Measurements from ENCODE around the gene PDE8B. TPM values are rescaled to one million over a fixed set of nuclear protein-coding genes. Genes with fewer than 3 reads are reported as not detected.

PDE8B gene
- total and polyA plus RNA-seq, 2 donors: 0.38 to 1.5 TPM

GRCh38 chr5:77424921-77425320 is 214.4 kb downstream of the PDE8B start:
- WGBS: 97% methylated on average over 2 of the region's 2 CpGs
- no peak overlapping the region for H3K27ac ChIP-seq (ENCODE audit: low read depth in 1 of 2, low read length in 1 of 2)
- no peaks in the 10 kb centered on the region for H3K4me1 ChIP-seq (ENCODE audit: control insufficient read depth in 2 of 2, insufficient read depth in 2 of 2, low read length in 2 of 2)
- no peak for DNase-seq (ENCODE audit: low read depth in 6 of 9, low spot score in 9 of 9)
- no peak overlapping the region for H3K4me3 ChIP-seq (ENCODE audit: low read length in 2 of 2)
- no peaks in the 10 kb centered on the region for H3K27me3 ChIP-seq (ENCODE audit: control insufficient read depth in 2 of 2, insufficient read depth in 1 of 2, low read length in 1 of 2)
- no peaks in the 10 kb centered on the region for H3K9me3 ChIP-seq (ENCODE audit: control insufficient read depth in 2 of 2, insufficient read depth in 1 of 2, low read length in 1 of 2)
- no peaks in the 10 kb centered on the region for H3K36me3 ChIP-seq (ENCODE audit: control insufficient read depth in 2 of 2, insufficient read depth in 2 of 2, low read length in 1 of 2)

- H3K4me3 ChIP-seq (ENCODE audit: low read length in 2 of 2): no peak overlapping the region
- H3K27me3 ChIP-seq (ENCODE audit: control insufficient read depth in 2 of 2, insufficient read depth in 1 of 2, low read length in 1 of 2): no peaks in the 10 kb centered on the region
- 98% methylated on average over 5 of the region's 5 CpGs for WGBS
- no peak for DNase-seq (ENCODE audit: low read depth in 6 of 9, low spot score in 9 of 9)
- H3K4me1 ChIP-seq (ENCODE audit: control insufficient read depth in 2 of 2, insufficient read depth in 2 of 2, low read length in 2 of 2): no peaks in the 10 kb centered on the region
- no peaks in the 10 kb centered on the region for H3K36me3 ChIP-seq (ENCODE audit: control insufficient read depth in 2 of 2, insufficient read depth in 2 of 2, low read length in 1 of 2)
- H3K9me3 ChIP-seq (ENCODE audit: control insufficient read depth in 2 of 2, insufficient read depth in 1 of 2, low read length in 1 of 2): no peaks in the 10 kb centered on the region
- no peak overlapping the region for H3K27ac ChIP-seq (ENCODE audit: low read depth in 1 of 2, low read length in 1 of 2)
Observed at GRCh38 chr5:77425420-77425819, 214.9 kb downstream of the PDE8B start.

- 91% methylated on average over 8 of the region's 8 CpGs for WGBS
- Histone ChIP-seq H3K27ac (ENCODE audit: low read depth in 1 of 2, low read length in 1 of 2) (no peak overlapping the region), H3K9me3 (ENCODE audit: control insufficient read depth in 2 of 2, insufficient read depth in 1 of 2, low read length in 1 of 2) (no peaks in the 10 kb centered on the region), H3K4me3 (ENCODE audit: low read length in 2 of 2) (no peak overlapping the region), H3K36me3 (ENCODE audit: control insufficient read depth in 2 of 2, insufficient read depth in 2 of 2, low read length in 1 of 2) (no peaks in the 10 kb centered on the region), H3K27me3 (ENCODE audit: control insufficient read depth in 2 of 2, insufficient read depth in 1 of 2, low read length in 1 of 2) (no peaks in the 10 kb centered on the region), H3K4me1 (ENCODE audit: control insufficient read depth in 2 of 2, insufficient read depth in 2 of 2, low read length in 2 of 2) (no peaks in the 10 kb centered on the region)
- DNase-seq (ENCODE audit: low read depth in 6 of 9, low spot score in 9 of 9): no peak
Observed at GRCh38 chr5:77425998-77426659, 215.6 kb downstream of the PDE8B start.

- DNase-seq (ENCODE audit: low read depth in 6 of 9, low spot score in 9 of 9): no peak
- Histone ChIP-seq H3K4me3 (ENCODE audit: low read length in 2 of 2) (no peak overlapping the region), H3K36me3 (ENCODE audit: control insufficient read depth in 2 of 2, insufficient read depth in 2 of 2, low read length in 1 of 2) (no peaks in the 10 kb centered on the region), H3K27ac (ENCODE audit: low read depth in 1 of 2, low read length in 1 of 2) (no peak overlapping the region), H3K9me3 (ENCODE audit: control insufficient read depth in 2 of 2, insufficient read depth in 1 of 2, low read length in 1 of 2) (no peaks in the 10 kb centered on the region), H3K4me1 (ENCODE audit: control insufficient read depth in 2 of 2, insufficient read depth in 2 of 2, low read length in 2 of 2) (no peaks in the 10 kb centered on the region), H3K27me3 (ENCODE audit: control insufficient read depth in 2 of 2, insufficient read depth in 1 of 2, low read length in 1 of 2) (no peaks in the 10 kb centered on the region)
- WGBS: 96% methylated on average over 2 of the region's 2 CpGs
Observed at GRCh38 chr5:77426670-77427069, 216.2 kb downstream of the PDE8B start.

- Histone ChIP-seq H3K27me3 (ENCODE audit: control insufficient read depth in 2 of 2, insufficient read depth in 1 of 2, low read length in 1 of 2) (no peaks in the 10 kb centered on the region), H3K36me3 (ENCODE audit: control insufficient read depth in 2 of 2, insufficient read depth in 2 of 2, low read length in 1 of 2) (no peaks in the 10 kb centered on the region), H3K27ac (ENCODE audit: low read depth in 1 of 2, low read length in 1 of 2) (no peak overlapping the region), H3K4me1 (ENCODE audit: control insufficient read depth in 2 of 2, insufficient read depth in 2 of 2, low read length in 2 of 2) (no peaks in the 10 kb centered on the region), H3K9me3 (ENCODE audit: control insufficient read depth in 2 of 2, insufficient read depth in 1 of 2, low read length in 1 of 2) (no peaks in the 10 kb centered on the region), H3K4me3 (ENCODE audit: low read length in 2 of 2) (no peak overlapping the region)
- no peak for DNase-seq (ENCODE audit: low read depth in 6 of 9, low spot score in 9 of 9)
Observed at GRCh38 chr5:77427998-77428397, 217.5 kb downstream of the PDE8B start.

- Histone ChIP-seq H3K9me3 (ENCODE audit: control insufficient read depth in 2 of 2, insufficient read depth in 1 of 2, low read length in 1 of 2) (no peaks in the 10 kb centered on the region), H3K36me3 (ENCODE audit: control insufficient read depth in 2 of 2, insufficient read depth in 2 of 2, low read length in 1 of 2) (no peaks in the 10 kb centered on the region), H3K27ac (ENCODE audit: low read depth in 1 of 2, low read length in 1 of 2) (no peak overlapping the region), H3K4me3 (ENCODE audit: low read length in 2 of 2) (no peak overlapping the region), H3K27me3 (ENCODE audit: control insufficient read depth in 2 of 2, insufficient read depth in 1 of 2, low read length in 1 of 2) (no peaks in the 10 kb centered on the region), H3K4me1 (ENCODE audit: control insufficient read depth in 2 of 2, insufficient read depth in 2 of 2, low read length in 2 of 2) (no peaks in the 10 kb centered on the region)
- no peak for DNase-seq (ENCODE audit: low read depth in 6 of 9, low spot score in 9 of 9)
- WGBS: 96% methylated on average over 5 of the region's 5 CpGs
Observed at GRCh38 chr5:77428526-77428925, 218.0 kb downstream of the PDE8B start.

- WGBS: 100% methylated on average over 1 of the region's 1 CpG
- H3K27me3 ChIP-seq (ENCODE audit: control insufficient read depth in 2 of 2, insufficient read depth in 1 of 2, low read length in 1 of 2): no peaks in the 10 kb centered on the region
- no peak for DNase-seq (ENCODE audit: low read depth in 6 of 9, low spot score in 9 of 9)
- no peak overlapping the region for H3K27ac ChIP-seq (ENCODE audit: low read depth in 1 of 2, low read length in 1 of 2)
- H3K36me3 ChIP-seq (ENCODE audit: control insufficient read depth in 2 of 2, insufficient read depth in 2 of 2, low read length in 1 of 2): no peaks in the 10 kb centered on the region
- no peaks in the 10 kb centered on the region for H3K4me1 ChIP-seq (ENCODE audit: control insufficient read depth in 2 of 2, insufficient read depth in 2 of 2, low read length in 2 of 2)
- no peaks in the 10 kb centered on the region for H3K9me3 ChIP-seq (ENCODE audit: control insufficient read depth in 2 of 2, insufficient read depth in 1 of 2, low read length in 1 of 2)
- H3K4me3 ChIP-seq (ENCODE audit: low read length in 2 of 2): no peak overlapping the region
Observed at GRCh38 chr5:77430726-77431125, 220.2 kb downstream of the PDE8B start.

GRCh38 chr5:77431286-77431685 is 220.8 kb downstream of the PDE8B start:
- no peak for DNase-seq (ENCODE audit: low read depth in 6 of 9, low spot score in 9 of 9)
- H3K27me3 ChIP-seq (ENCODE audit: control insufficient read depth in 2 of 2, insufficient read depth in 1 of 2, low read length in 1 of 2): no peaks in the 10 kb centered on the region
- no peaks in the 10 kb centered on the region for H3K9me3 ChIP-seq (ENCODE audit: control insufficient read depth in 2 of 2, insufficient read depth in 1 of 2, low read length in 1 of 2)
- H3K4me3 ChIP-seq (ENCODE audit: low read length in 2 of 2): no peak overlapping the region
- H3K36me3 ChIP-seq (ENCODE audit: control insufficient read depth in 2 of 2, insufficient read depth in 2 of 2, low read length in 1 of 2): no peaks in the 10 kb centered on the region
- no peak overlapping the region for H3K27ac ChIP-seq (ENCODE audit: low read depth in 1 of 2, low read length in 1 of 2)
- H3K4me1 ChIP-seq (ENCODE audit: control insufficient read depth in 2 of 2, insufficient read depth in 2 of 2, low read length in 2 of 2): no peaks in the 10 kb centered on the region
- WGBS: 92% methylated on average over 3 of the region's 3 CpGs

GRCh38 chr5:77431719-77432118 is 221.2 kb downstream of the PDE8B start:
- Histone ChIP-seq H3K4me1 (ENCODE audit: control insufficient read depth in 2 of 2, insufficient read depth in 2 of 2, low read length in 2 of 2) (no peaks in the 10 kb centered on the region), H3K27ac (ENCODE audit: low read depth in 1 of 2, low read length in 1 of 2) (no peak overlapping the region), H3K36me3 (ENCODE audit: control insufficient read depth in 2 of 2, insufficient read depth in 2 of 2, low read length in 1 of 2) (no peaks in the 10 kb centered on the region), H3K4me3 (ENCODE audit: low read length in 2 of 2) (no peak overlapping the region), H3K9me3 (ENCODE audit: control insufficient read depth in 2 of 2, insufficient read depth in 1 of 2, low read length in 1 of 2) (no peaks in the 10 kb centered on the region), H3K27me3 (ENCODE audit: control insufficient read depth in 2 of 2, insufficient read depth in 1 of 2, low read length in 1 of 2) (no peaks in the 10 kb centered on the region)
- 100% methylated on average over 1 of the region's 1 CpG for WGBS
- no peak for DNase-seq (ENCODE audit: low read depth in 6 of 9, low spot score in 9 of 9)
